Gastrocnemius medialis (tissue), 4 donors: ENCODE results near the gene PGM2L1. TPM values are rescaled to one million over a fixed set of nuclear protein-coding genes. Genes with fewer than 3 reads are reported as not detected.

Experiments used
- ATAC-seq, 2 donors: fragments of 150-250 bp; one replicate each; pipeline ENCODE4 v1.9.1; 2016
- DNase-seq, 2 donors: peaks; one replicate each; pipeline ENCODE4 v3.0.0-alpha.2; 2019
- H3K27ac ChIP-seq, 4 donors: fragments of 200-600 bp; sonication (generic); 1 replicate in 1 of 4; 2 replicates in 3 of 4; pipeline ENCODE4 v1.5.1; 2016 to 2018; ENCODE audit warnings: mild to moderate bottlenecking in 2 of 4, moderate library complexity in 1 of 4
- H3K27me3 ChIP-seq, 3 donors: fragments of 200-600 bp; sonication (generic) in 2 of 3; 1 replicate in 1 of 3; 2 replicates in 2 of 3; pipeline versions ENCODE4 v1.5.1 to v1.6.0; 2016 to 2019; ENCODE audit warnings: mild to moderate bottlenecking in 1 of 3, moderate library complexity in 1 of 3
- H3K36me3 ChIP-seq, 2 donors: fragments of 200-600 bp; sonication (generic) in 1 of 2; one replicate each; pipeline ENCODE4 v1.5.1; 2017 to 2018
- H3K4me1 ChIP-seq, 2 donors: fragments of 200-600 bp; sonication (generic) in 1 of 2; one replicate each; pipeline ENCODE4 v1.5.1; 2016 to 2017; ENCODE audit warnings: mild to moderate bottlenecking in 2 of 2
- H3K4me3 ChIP-seq, 4 donors: fragments of 200-600 bp; sonication (generic) in 3 of 4; 1 replicate in 1 of 4; 2 replicates in 3 of 4; pipeline ENCODE4 v1.5.1; 2016 to 2019; ENCODE audit warnings: mild to moderate bottlenecking in 2 of 4
- H3K9me3 ChIP-seq, 3 donors: fragments of 200-600 bp; sonication (generic) in 2 of 3; 1 replicate in 1 of 3; 2 replicates in 2 of 3; pipeline ENCODE4 v1.5.1; 2016 to 2019
- CTCF ChIP-seq, 5 experiments: fragments of 450-650 bp in 3 of 5; fragments of 200-600 bp in 2 of 5; sonication (generic) in 2 of 5; IDR thresholded peaks in 4 of 5; conservative IDR thresholded peaks in 1 of 5; 1 replicate in 4 of 5; 2 replicates in 1 of 5; pipeline ENCODE4 v1.5.1; 2016 to 2019; ENCODE audit warnings: antibody characterized with exemption in 5 of 5, mild to moderate bottlenecking in 3 of 5, moderate library complexity in 3 of 5
- POLR2A ChIP-seq, 2 donors: fragments of 450-650 bp; IDR thresholded peaks; one replicate each; pipeline ENCODE4 v1.6.1; 2017; ENCODE audit warnings: antibody characterized with exemption in 2 of 2, mild to moderate bottlenecking in 2 of 2, moderate library complexity in 2 of 2
- in situ Hi-C, 4 donors: fragments of 200-750 bp; cut with MboI; loops; one replicate each; pipeline versions ENCODE4 v1.15.0 to v1.8.0; 2017; ENCODE audit warnings: low sequenced_read_pairs in 4 of 4
- intact Hi-C: fragments of 100-400 bp; cut with DNase I; formaldehyde crosslinking; loops from one replicate; pipeline ENCODE4 v1.15.1; 2023; ENCODE audit warnings: low total_unique reads
- total RNA-seq, 4 donors: library from RNA; depleted of rRNA; stranded (reverse); fragments of >200 nt; gene quantifications; one replicate each; pipeline versions ENCODE4 v1.1.0 to v1.2.3, GENCODE V29; 2016

PGM2L1 gene
- total RNA-seq, 4 donors from 2014 or later = 3.7 to 9.7 (median 7.9) TPM

DNA sequence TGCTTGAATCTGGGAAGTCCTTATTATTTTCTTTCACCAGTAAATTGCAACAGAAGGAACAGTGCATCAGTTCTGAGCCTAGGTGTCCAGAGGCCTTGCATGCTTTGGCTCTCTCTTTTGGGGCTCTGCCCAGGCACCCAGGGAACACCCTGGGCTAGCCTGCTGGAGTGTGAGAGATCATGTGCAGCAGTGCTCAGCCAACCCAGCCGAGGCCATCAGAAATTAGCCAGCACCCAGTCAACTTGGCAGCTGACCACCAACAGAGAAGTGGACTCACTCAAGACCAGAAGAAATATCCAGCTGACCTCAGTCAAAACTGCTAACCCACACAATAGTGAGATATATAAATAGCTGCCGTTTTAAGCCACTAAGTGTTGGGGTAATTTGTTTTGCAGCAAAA lies 75.6 kb downstream of the PGM2L1 start:
- H3K27ac ChIP-seq = peak overlapping the region; percentile 67 to 79 (median 73)
- ATAC-seq = peak; percentile 52 to 70
- no peaks in the 10 kb centered on the region for H3K9me3 ChIP-seq
- no peaks in the 10 kb centered on the region for H3K36me3 ChIP-seq
- DNase-seq = peak; percentile 82 to 91
- peaks cover 31 to 57% of the 10 kb centered on the region in 2 donors for H3K4me1 ChIP-seq
- H3K4me3 ChIP-seq = no peak overlapping the region
- no peaks in the 10 kb centered on the region for H3K27me3 ChIP-seq
- TF ChIP-seq CTCF (IDR thresholded peaks at IDR 0.05 in 4 of 5, conservative IDR thresholded peaks at IDR 0.05 in 1 of 5) = no peak
- TF ChIP-seq POLR2A (IDR thresholded peaks at IDR 0.05) = no peak
- intact Hi-C loops (loop anchor here (5.0 kb wide), 1 partner anchor 120 kb away; no protein-coding TSS in a partner anchor), in situ Hi-C loops (no loop called here)

DNA sequence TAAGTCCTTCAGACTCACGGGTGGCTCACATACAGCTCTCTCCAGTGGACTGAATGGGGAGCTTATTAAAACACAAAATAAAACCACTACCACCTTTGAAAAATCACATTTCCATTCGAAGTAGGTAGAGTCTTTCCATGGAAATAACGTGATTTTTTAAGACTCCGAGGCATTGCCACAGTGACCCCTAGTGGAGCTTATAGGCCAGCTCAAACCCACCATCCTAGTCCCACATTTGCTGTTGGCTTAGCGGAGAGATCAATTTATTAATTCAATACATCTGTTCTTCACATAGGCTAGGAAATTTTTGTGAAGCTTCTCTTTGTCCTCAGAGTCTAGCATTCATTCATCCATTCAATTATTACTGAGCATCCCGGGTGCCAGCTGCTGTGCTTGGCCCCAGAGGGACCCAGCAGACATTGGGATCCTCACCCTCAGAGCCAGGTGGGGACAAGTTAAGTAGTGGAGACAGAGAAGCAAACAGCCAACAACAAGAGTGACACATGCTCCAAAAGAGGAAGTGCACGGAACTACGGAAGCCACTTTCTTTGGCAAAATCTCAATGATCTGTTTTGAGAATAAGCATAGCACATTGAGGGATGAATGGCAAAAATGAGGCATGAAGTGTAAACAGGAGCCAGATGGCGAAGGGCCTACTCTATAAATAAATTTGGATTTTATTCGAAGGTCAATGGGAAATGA lies 76.6 kb downstream of the PGM2L1 start:
- no peak for DNase-seq
- no peak overlapping the region for H3K4me3 ChIP-seq
- H3K27me3 ChIP-seq = no peaks in the 10 kb centered on the region
- no peaks in the 10 kb centered on the region for H3K36me3 ChIP-seq
- ATAC-seq = no peak
- intact Hi-C loops = loop anchor here (2.0 to 5.0 kb wide), 2 partner anchors 67 to 121 kb away; no protein-coding TSS in a partner anchor
- H3K9me3 ChIP-seq = no peaks in the 10 kb centered on the region
- peak overlapping the region in 3 of 4 donors; percentile 68 to 79 (median 78) for H3K27ac ChIP-seq
- in situ Hi-C loops = no loop called here
- H3K4me1 ChIP-seq = peaks cover 31 to 49% of the 10 kb centered on the region in 2 donors
- peak in 4 of 5 experiments; percentile 18 to 57 (median 44) for TF ChIP-seq CTCF (IDR thresholded peaks at IDR 0.05 in 4 of 5, conservative IDR thresholded peaks at IDR 0.05 in 1 of 5)
- TF ChIP-seq POLR2A (IDR thresholded peaks at IDR 0.05) = no peak

DNA sequence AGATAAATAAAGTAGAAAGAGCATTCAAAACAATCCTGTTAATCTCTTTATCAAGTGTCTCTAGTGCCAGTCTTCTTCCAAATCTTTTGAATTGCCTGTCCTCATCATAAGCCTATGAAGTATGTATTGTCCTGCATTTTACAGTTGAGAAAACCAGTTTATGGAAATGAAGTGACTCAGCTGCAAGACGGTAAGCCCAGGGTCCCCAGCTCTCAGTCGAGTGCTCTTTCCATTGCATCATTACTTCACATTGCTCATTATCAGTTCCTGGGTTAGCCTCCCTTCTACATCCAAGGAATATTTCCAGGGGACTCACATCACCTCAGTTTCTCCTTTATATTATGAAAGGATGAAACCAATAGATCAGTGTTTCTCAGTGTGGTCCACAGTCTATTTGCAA lies 77.7 kb downstream of the PGM2L1 start:
- no peak for ATAC-seq
- H3K4me3 ChIP-seq = no peak overlapping the region
- in situ Hi-C loops = no loop called here

DNA sequence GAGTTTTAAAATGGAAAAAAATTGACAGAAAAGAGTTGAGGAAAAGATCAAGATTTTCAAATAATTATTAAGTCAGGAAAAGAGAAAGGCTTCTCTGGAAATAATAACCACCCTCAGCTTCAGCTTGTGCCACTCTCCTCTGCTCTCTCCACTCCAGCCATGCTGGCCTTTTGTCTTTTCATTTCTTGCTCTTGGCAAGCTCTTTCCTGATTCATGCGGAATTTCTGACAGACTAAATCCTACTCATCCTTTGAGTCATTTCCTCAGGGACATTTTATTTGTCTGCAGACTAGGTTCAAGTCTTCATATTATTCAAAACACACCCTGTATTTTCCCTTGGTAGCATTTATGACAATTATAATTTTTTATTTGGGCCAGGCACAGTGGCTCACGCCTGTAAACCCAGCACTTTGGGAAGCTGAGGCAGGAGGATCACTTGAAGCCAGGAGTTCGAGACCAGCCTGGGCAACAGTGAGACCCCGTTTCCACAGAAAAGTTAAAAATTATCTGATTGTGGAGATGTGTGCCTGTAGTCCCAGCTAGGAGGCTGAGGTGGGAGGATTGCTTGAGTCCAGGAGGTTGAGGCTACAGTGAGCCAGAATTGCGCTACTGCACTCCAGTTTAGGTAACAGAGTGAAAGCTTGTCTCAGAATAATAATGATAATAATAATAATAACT lies 79.0 kb downstream of the PGM2L1 start:
- Histone ChIP-seq H3K4me3 (no peak overlapping the region), H3K36me3 (no peaks in the 10 kb centered on the region), H3K9me3 (no peaks in the 10 kb centered on the region), H3K4me1 (peaks cover 17 to 35% of the 10 kb centered on the region in 2 donors), H3K27ac (no peak overlapping the region), H3K27me3 (no peaks in the 10 kb centered on the region)
- DNase-seq (no peak), ATAC-seq (no peak)
- intact Hi-C loops = no loop called here
- in situ Hi-C loops = no loop called here
- TF ChIP-seq CTCF (IDR thresholded peaks at IDR 0.05 in 4 of 5, conservative IDR thresholded peaks at IDR 0.05 in 1 of 5) (no peak), POLR2A (IDR thresholded peaks at IDR 0.05) (no peak)

More for the DNA sequence above, 77.7 kb downstream of the PGM2L1 start:
- no peak for DNase-seq
- Histone ChIP-seq H3K4me1 (peaks cover 22 to 39% of the 10 kb centered on the region in 2 donors), H3K27me3 (no peaks in the 10 kb centered on the region), H3K36me3 (no peaks in the 10 kb centered on the region), H3K9me3 (no peaks in the 10 kb centered on the region), H3K27ac (no peak overlapping the region)
- intact Hi-C loops = loop anchor here (2.0 to 5.0 kb wide), 2 partner anchors 66 to 122 kb away; no protein-coding TSS in a partner anchor
- TF ChIP-seq CTCF (IDR thresholded peaks at IDR 0.05 in 4 of 5, conservative IDR thresholded peaks at IDR 0.05 in 1 of 5) = no peak
- no peak for TF ChIP-seq POLR2A (IDR thresholded peaks at IDR 0.05)
